Mesodermal cell (in vitro differentiated cells): ENCODE measurements around the gene FBXO33.
"Not testable (repeated sequence)": the region's sequence is repeated elsewhere in the genome, so short reads cannot be mapped to it uniquely, and the experiment has no call there.

Experiments used
- H3K27ac ChIP-seq: 2 replicates; pipeline ENCODE4 v1.7.0; 2013; ENCODE audit warnings: mild to moderate bottlenecking, low read depth, low read length, moderate library complexity; ENCODE audit not compliant: severe bottlenecking
- H3K36me3 ChIP-seq: 2 replicates; pipeline ENCODE4 v1.7.1; 2013; ENCODE audit warnings: mild to moderate bottlenecking, low read length, moderate library complexity; ENCODE audit not compliant: control insufficient read depth, insufficient read depth
- H3K4me1 ChIP-seq: one replicate; pipeline ENCODE4 v1.7.1; 2013; ENCODE audit warnings: mild to moderate bottlenecking, low read length; ENCODE audit not compliant: insufficient read depth, control insufficient read depth, poor library complexity, severe bottlenecking
- H3K4me3 ChIP-seq: 2 replicates; pipeline ENCODE4 v1.7.0; 2013; ENCODE audit warnings: low read length, control low read depth, mild to moderate bottlenecking; ENCODE audit not compliant: insufficient read depth, poor library complexity, severe bottlenecking; ENCODE audit errors: extremely low read depth
- H3K9me3 ChIP-seq: 2 replicates; pipeline ENCODE4 v1.7.1; 2013; ENCODE audit warnings: mild to moderate bottlenecking, low read length, moderate library complexity; ENCODE audit not compliant: control insufficient read depth
- WGBS, 2 experiments: methylation state at CpG; one replicate each; pipeline ENCODE4 v1.1.5; 2013; ENCODE audit warnings: missing lambda C conversion rate in 2 of 2; ENCODE audit not compliant: insufficient coverage in 2 of 2; 5-methylcytosine and 5-hydroxymethylcytosine counted together

The FBXO33 gene

GRCh38 chr14:39370415-39370814 is 61.8 kb downstream of the FBXO33 start:
- 91 to 96% methylated on average over 10 to 12 of the region's 12 CpGs for WGBS, 2 experiments
- Histone ChIP-seq H3K4me1 (peaks cover 13% of the 10 kb centered on the region), H3K9me3 (no peaks in the 10 kb centered on the region), H3K36me3 (no peaks in the 10 kb centered on the region), H3K4me3 (no peak overlapping the region), H3K27ac (no peak overlapping the region)

GRCh38 chr14:39369029-39369428 is 63.2 kb downstream of the FBXO33 start:
- Histone ChIP-seq H3K4me1 (peaks cover 10% of the 10 kb centered on the region), H3K4me3 (no peak overlapping the region), H3K9me3 (no peaks in the 10 kb centered on the region), H3K27ac (no peak overlapping the region), H3K36me3 (no peaks in the 10 kb centered on the region)
- 33 to 86% methylated on average over 1 of the region's 2 CpGs for WGBS, 2 experiments

- no peaks in the 10 kb centered on the region for H3K36me3 ChIP-seq
- WGBS, 2 experiments = 57% methylated on average over 2 of the region's 4 CpGs; no CpG with 5 or more reads in 1 of the 2 experiments
- H3K27ac ChIP-seq = no peak overlapping the region
- H3K4me3 ChIP-seq = no peak overlapping the region
- H3K9me3 ChIP-seq = peaks cover 3% of the 10 kb centered on the region
- H3K4me1 ChIP-seq = peaks cover 10% of the 10 kb centered on the region
Observed at GRCh38 chr14:39368261-39368959, 63.8 kb downstream of the FBXO33 start.

- no peak overlapping the region for H3K27ac ChIP-seq
- 40% methylated on average over 1 of the region's 2 CpGs; no CpG with 5 or more reads in 1 of the 2 experiments for WGBS, 2 experiments
- H3K4me1 ChIP-seq = peaks cover 10% of the 10 kb centered on the region
- no peaks in the 10 kb centered on the region for H3K36me3 ChIP-seq
- H3K4me3 ChIP-seq = no peak overlapping the region
- H3K9me3 ChIP-seq = peaks cover 3% of the 10 kb centered on the region
Observed at GRCh38 chr14:39367387-39367751, 64.9 kb downstream of the FBXO33 start.

GRCh38 chr14:39366460-39367386 is 65.5 kb downstream of the FBXO33 start:
- WGBS, 2 experiments = 90 to 99% methylated on average over 8 to 9 of the region's 10 CpGs
- no peak overlapping the region for H3K4me3 ChIP-seq
- no peak overlapping the region for H3K27ac ChIP-seq
- no peaks in the 10 kb centered on the region for H3K36me3 ChIP-seq
- H3K9me3 ChIP-seq = peaks cover 3% of the 10 kb centered on the region
- H3K4me1 ChIP-seq = peaks cover 10% of the 10 kb centered on the region

- Histone ChIP-seq H3K36me3 (no peaks in the 10 kb centered on the region), H3K9me3 (peaks cover 3% of the 10 kb centered on the region), H3K27ac (no peak overlapping the region), H3K4me3 (no peak overlapping the region), H3K4me1 (peaks cover 10% of the 10 kb centered on the region)
- 86 to 100% methylated on average over 1 of the region's 1 CpG for WGBS, 2 experiments
Observed at GRCh38 chr14:39365354-39365753, 66.9 kb downstream of the FBXO33 start.

- Histone ChIP-seq H3K27ac (no peak overlapping the region), H3K9me3 (peaks cover 3% of the 10 kb centered on the region), H3K4me3 (no peak overlapping the region), H3K4me1 (peaks cover 10% of the 10 kb centered on the region), H3K36me3 (peaks cover 5% of the 10 kb centered on the region)
- no CpG with 5 or more reads among the region's 1 CpG for WGBS, 2 experiments
Observed at GRCh38 chr14:39364509-39364908, 67.7 kb downstream of the FBXO33 start.

GRCh38 chr14:39361556-39361955 is 70.7 kb downstream of the FBXO33 start:
- not testable (repeated sequence) for H3K36me3 ChIP-seq, H3K9me3 ChIP-seq, H3K27ac ChIP-seq, H3K4me1 ChIP-seq, H3K4me3 ChIP-seq
- 95 to 97% methylated on average over 4 of the region's 5 CpGs for WGBS, 2 experiments

GRCh38 chr14:39360316-39360715 is 71.9 kb downstream of the FBXO33 start:
- peaks cover 3% of the 10 kb centered on the region for H3K9me3 ChIP-seq
- no peak overlapping the region for H3K4me3 ChIP-seq
- H3K4me1 ChIP-seq = no peaks in the 10 kb centered on the region
- H3K27ac ChIP-seq = no peak overlapping the region
- H3K36me3 ChIP-seq = peaks cover 8% of the 10 kb centered on the region

GRCh38 chr14:39359069-39359468 is 73.2 kb downstream of the FBXO33 start:
- not testable (repeated sequence) for H3K4me1 ChIP-seq, H3K27ac ChIP-seq, H3K4me3 ChIP-seq, H3K36me3 ChIP-seq, H3K9me3 ChIP-seq
- WGBS, 2 experiments = 92 to 94% methylated on average over 6 to 10 of the region's 10 CpGs

- Histone ChIP-seq H3K9me3 (no peaks in the 10 kb centered on the region), H3K36me3 (peaks cover 5% of the 10 kb centered on the region), H3K4me1 (no peaks in the 10 kb centered on the region), H3K4me3 (no peak overlapping the region), H3K27ac (no peak overlapping the region)
- 90 to 99% methylated on average over 7 to 8 of the region's 9 CpGs for WGBS, 2 experiments
Observed at GRCh38 chr14:39351708-39352107, 80.5 kb downstream of the FBXO33 start.
